UCSD-AML1 (cell line): Measurements from ENCODE around the gene SLC25A13.
A peak's percentile ranks its signal among the peaks of the same experiment; 100 is the strongest.

Experiments
- DNase-seq: peaks from one replicate; lab custom pipeline; 2025; ENCODE audit not compliant: unreplicated experiment; lab: John Stamatoyannopoulos, UW

Gene SLC25A13

GRCh38 chr7:96244992-96245292, 77.0 kb downstream of the SLC25A13 start:
- DNase-seq, result no peak

GRCh38 chr7:96244244-96244991, 77.5 kb downstream of the SLC25A13 start:
- no peak for DNase-seq

- DNase-seq, result no peak
Measured at GRCh38 chr7:96243241-96243640, 78.7 kb downstream of the SLC25A13 start.

- no peak for DNase-seq
Measured at GRCh38 chr7:96241855-96242254, 80.0 kb downstream of the SLC25A13 start.

- DNase-seq, result no peak
Measured at GRCh38 chr7:96238976-96239766, 82.7 kb downstream of the SLC25A13 start.

- peak; percentile 30 for DNase-seq
Measured at GRCh38 chr7:96238474-96238873, 83.4 kb downstream of the SLC25A13 start.

GRCh38 chr7:96237040-96237439, 84.9 kb downstream of the SLC25A13 start:
- no peak for DNase-seq

GRCh38 chr7:96236198-96237039, 85.5 kb downstream of the SLC25A13 start:
- peak; percentile 7 for DNase-seq

GRCh38 chr7:96235281-96235680, 86.6 kb downstream of the SLC25A13 start:
- DNase-seq, result no peak

- DNase-seq, result no peak
Measured at GRCh38 chr7:96233528-96234154, 88.3 kb downstream of the SLC25A13 start.

- no peak for DNase-seq
Measured at GRCh38 chr7:96233084-96233483, 88.8 kb downstream of the SLC25A13 start.

- no peak for DNase-seq
Measured at GRCh38 chr7:96228760-96229159, 93.1 kb downstream of the SLC25A13 start.

GRCh38 chr7:96225251-96225650, 96.6 kb downstream of the SLC25A13 start:
- DNase-seq, result no peak

- DNase-seq, result peak; percentile 11
Measured at GRCh38 chr7:96224685-96225084, 97.2 kb downstream of the SLC25A13 start.

- DNase-seq, result no peak
Measured at GRCh38 chr7:96224073-96224472, 97.8 kb downstream of the SLC25A13 start.

GRCh38 chr7:96221888-96222287, 100.0 kb downstream of the SLC25A13 start:
- no peak for DNase-seq

GRCh38 chr7:96219378-96220130, 102.3 kb downstream of the SLC25A13 start:
- DNase-seq, result no peak

GRCh38 chr7:96218664-96219243, 103.1 kb downstream of the SLC25A13 start:
- no peak for DNase-seq

- no peak for DNase-seq
Measured at GRCh38 chr7:96217147-96217546, 104.8 kb downstream of the SLC25A13 start.

GRCh38 chr7:96216373-96216772, 105.5 kb downstream of the SLC25A13 start:
- no peak for DNase-seq
